Measurements from ENCODE around the gene SH3D21.

- TF ChIP-seq CTCF (IDR thresholded peaks at IDR 0.05; ENCODE audit: borderline replicate concordance, extremely low read depth, low read length, poor library complexity, severe bottlenecking) (no peak), EZH2 (IDR thresholded peaks at IDR 0.05; ENCODE audit: borderline replicate concordance, low read depth, low read length, severe bottlenecking) (no peak)
Observed at GRCh38 chr1:36329817-36330216, 23.6 kb downstream of the SH3D21 start.
